Activated CD8-positive, alpha-beta T cell treated with anti-CD3 and anti-CD28 coated beads for 36 hours (primary cell): ENCODE data around the gene DNAH6. TPM values are rescaled to one million over a fixed set of nuclear protein-coding genes. Genes with fewer than 3 reads are reported as not detected.

ENCODE experiments used
- ATAC-seq: fragments of 200-7000 bp; cut with Tn5 transposase; one replicate; pipeline ENCODE4 v1.10.0; 2021; ENCODE audit warnings: mild to moderate bottlenecking, moderate library complexity
- CTCF ChIA-PET: fragments of 350-600 bp; sonication (Branson Sonifier 250); formaldehyde crosslinking; loops from one replicate; lab custom pipeline; 2021; ENCODE audit warnings: antibody characterized with exemption; lab: Charles Lee
- POLR2A ChIA-PET: fragments of 350-600 bp; sonication (Branson Sonifier 250); formaldehyde crosslinking; loops from one replicate; lab custom pipeline; 2021; ENCODE audit warnings: antibody characterized with exemption; lab: Charles Lee
- DNase-seq: peaks from one replicate; pipeline ENCODE4 v3.0.0-alpha.2; 2020
- H3K27ac Mint-ChIP-seq: one replicate; pipeline ENCODE4 v1.8.0; 2021; ENCODE audit warnings: mild to moderate bottlenecking, mixed read lengths
- H3K27me3 Mint-ChIP-seq: one replicate; pipeline ENCODE4 v1.8.0; 2021; ENCODE audit warnings: mixed read lengths
- H3K36me3 Mint-ChIP-seq: one replicate; pipeline ENCODE4 v1.8.0; 2021; ENCODE audit warnings: low read depth, mixed read lengths
- H3K4me1 Mint-ChIP-seq: one replicate; pipeline ENCODE4 v1.8.0; 2021; ENCODE audit warnings: low read depth, mixed read lengths
- H3K4me3 Mint-ChIP-seq: one replicate; pipeline ENCODE4 v1.8.0; 2021; ENCODE audit warnings: mild to moderate bottlenecking, moderate library complexity, mixed read lengths
- H3K9me3 Mint-ChIP-seq: one replicate; pipeline ENCODE4 v1.8.0; 2021; ENCODE audit warnings: mixed read lengths
- intact Hi-C: fragments of 100-400 bp; cut with micrococcal nuclease; formaldehyde crosslinking; loops from one replicate; pipeline ENCODE4 v1.10.0; 2022
- total RNA-seq, 2 experiments: library from RNA; stranded (reverse); gene quantifications; one replicate each; pipeline ENCODE4 v1.2.3, GENCODE V29; 2021
- TF ChIP-seq, protein P1 (sequence below): fragments of 200-600 bp; IDR thresholded peaks from one replicate; pipeline ENCODE4 v1.8.0; 2022; ENCODE audit warnings: antibody characterized with exemption, mild to moderate bottlenecking

The DNAH6 gene
- total RNA-seq, 2 experiments from 2014 or later: 0.90 to 1.3 TPM

DNA sequence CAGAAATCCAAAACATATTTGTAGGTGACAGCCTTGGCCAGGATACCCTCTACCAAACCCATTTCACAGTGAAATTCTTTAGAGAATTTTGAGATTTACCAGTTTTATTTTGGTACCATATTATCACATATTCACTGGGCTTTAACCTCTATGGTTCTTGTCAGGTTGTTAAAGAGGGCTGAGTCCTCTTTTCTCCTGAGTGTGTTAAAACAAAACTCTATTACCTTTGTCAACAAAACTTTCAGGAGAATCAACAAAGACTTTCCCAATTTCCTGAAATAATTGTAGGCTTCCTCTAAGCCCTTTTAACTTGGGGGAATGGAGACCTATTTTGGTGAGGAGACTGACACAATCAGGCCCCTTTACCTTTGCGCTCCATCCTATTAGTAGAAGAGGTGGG lies 209.4 kb downstream of the DNAH6 start:
- intact Hi-C loops: no loop called here
- Mint-ChIP-seq H3K27me3 (no peaks in the 10 kb centered on the region), H3K36me3 (no peaks in the 10 kb centered on the region), H3K4me3 (no peak overlapping the region), H3K27ac (no peak overlapping the region), H3K4me1 (peaks cover 21% of the 10 kb centered on the region), H3K9me3 (peaks cover 3% of the 10 kb centered on the region)
- POLR2A ChIA-PET: no interaction called here
- ATAC-seq (no peak), DNase-seq (no peak)
- CTCF ChIA-PET: interaction anchor here (1.0 kb wide), 1 partner anchor 16 kb away, joined by 4 read pairs; no protein-coding TSS in a partner anchor
- TF ChIP-seq, protein P1, sequence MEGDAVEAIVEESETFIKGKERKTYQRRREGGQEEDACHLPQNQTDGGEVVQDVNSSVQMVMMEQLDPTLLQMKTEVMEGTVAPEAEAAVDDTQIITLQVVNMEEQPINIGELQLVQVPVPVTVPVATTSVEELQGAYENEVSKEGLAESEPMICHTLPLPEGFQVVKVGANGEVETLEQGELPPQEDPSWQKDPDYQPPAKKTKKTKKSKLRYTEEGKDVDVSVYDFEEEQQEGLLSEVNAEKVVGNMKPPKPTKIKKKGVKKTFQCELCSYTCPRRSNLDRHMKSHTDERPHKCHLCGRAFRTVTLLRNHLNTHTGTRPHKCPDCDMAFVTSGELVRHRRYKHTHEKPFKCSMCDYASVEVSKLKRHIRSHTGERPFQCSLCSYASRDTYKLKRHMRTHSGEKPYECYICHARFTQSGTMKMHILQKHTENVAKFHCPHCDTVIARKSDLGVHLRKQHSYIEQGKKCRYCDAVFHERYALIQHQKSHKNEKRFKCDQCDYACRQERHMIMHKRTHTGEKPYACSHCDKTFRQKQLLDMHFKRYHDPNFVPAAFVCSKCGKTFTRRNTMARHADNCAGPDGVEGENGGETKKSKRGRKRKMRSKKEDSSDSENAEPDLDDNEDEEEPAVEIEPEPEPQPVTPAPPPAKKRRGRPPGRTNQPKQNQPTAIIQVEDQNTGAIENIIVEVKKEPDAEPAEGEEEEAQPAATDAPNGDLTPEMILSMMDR: no peak

DNA sequence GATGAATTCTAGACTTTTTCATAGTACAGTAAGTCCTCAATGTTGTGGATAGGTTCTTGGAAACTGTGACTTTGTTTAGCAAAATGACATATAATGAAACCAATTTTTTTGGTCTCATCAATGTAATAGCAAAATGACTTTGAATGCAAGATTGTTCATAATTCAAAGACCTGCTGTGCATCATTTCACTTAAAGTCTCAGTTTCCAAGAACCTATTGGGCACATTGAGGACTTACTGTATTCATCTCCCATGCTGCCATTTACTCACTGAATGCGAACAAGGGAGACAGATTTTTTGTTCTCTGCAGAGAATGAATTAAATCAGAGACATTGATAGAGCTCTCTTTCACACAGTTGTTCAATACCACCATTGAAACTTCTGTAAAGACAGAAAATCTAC lies 211.0 kb downstream of the DNAH6 start:
- POLR2A ChIA-PET: no interaction called here
- H3K27me3 Mint-ChIP-seq: no peaks in the 10 kb centered on the region
- intact Hi-C loops: no loop called here
- no peak overlapping the region for H3K27ac Mint-ChIP-seq
- H3K4me1 Mint-ChIP-seq: peaks cover 21% of the 10 kb centered on the region
- no peak for DNase-seq
- TF ChIP-seq, protein P1: no peak
- H3K4me3 Mint-ChIP-seq: no peak overlapping the region
- peaks cover 3% of the 10 kb centered on the region for H3K9me3 Mint-ChIP-seq
- no peak for ATAC-seq
- no peaks in the 10 kb centered on the region for H3K36me3 Mint-ChIP-seq
- CTCF ChIA-PET: interaction anchor here (1.4 kb wide), 1 partner anchor 14 kb away, joined by 5 read pairs; no protein-coding TSS in a partner anchor

DNA sequence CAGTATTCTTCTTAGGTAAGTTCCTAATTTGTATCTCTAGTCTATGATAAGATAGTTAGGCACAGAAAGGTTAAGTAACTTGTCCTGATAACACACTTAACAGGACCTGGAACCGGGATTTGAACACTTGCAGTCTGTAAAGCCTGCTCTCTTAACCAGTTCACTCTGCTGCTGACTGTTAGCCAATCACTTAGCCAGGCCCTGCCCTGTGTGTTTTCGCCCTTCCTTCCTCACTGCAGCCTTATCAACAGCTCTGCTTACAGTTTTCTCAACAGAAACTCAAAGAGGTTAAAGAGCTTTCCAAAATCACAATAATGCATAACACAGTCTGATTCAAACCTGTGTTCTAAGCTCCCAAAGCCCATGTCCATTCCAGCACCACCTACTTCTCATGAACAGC lies 212.9 kb downstream of the DNAH6 start:
- no peak for ATAC-seq
- peaks cover 16% of the 10 kb centered on the region for H3K4me1 Mint-ChIP-seq
- POLR2A ChIA-PET: interaction anchor here (1.5 kb wide), 1 partner anchor 117 kb away, joined by 3 read pairs; no protein-coding TSS in a partner anchor
- H3K36me3 Mint-ChIP-seq: no peaks in the 10 kb centered on the region
- intact Hi-C loops: no loop called here
- CTCF ChIA-PET: interaction anchor here (1.3 to 2.2 kb wide), 2 partner anchors 12 to 129 kb away, joined by 4 to 6 read pairs; no protein-coding TSS in a partner anchor
- TF ChIP-seq, protein P1: no peak
- peaks cover 3% of the 10 kb centered on the region for H3K9me3 Mint-ChIP-seq
- DNase-seq: no peak
- H3K4me3 Mint-ChIP-seq: no peak overlapping the region
- H3K27ac Mint-ChIP-seq: no peak overlapping the region
- H3K27me3 Mint-ChIP-seq: no peaks in the 10 kb centered on the region

DNA sequence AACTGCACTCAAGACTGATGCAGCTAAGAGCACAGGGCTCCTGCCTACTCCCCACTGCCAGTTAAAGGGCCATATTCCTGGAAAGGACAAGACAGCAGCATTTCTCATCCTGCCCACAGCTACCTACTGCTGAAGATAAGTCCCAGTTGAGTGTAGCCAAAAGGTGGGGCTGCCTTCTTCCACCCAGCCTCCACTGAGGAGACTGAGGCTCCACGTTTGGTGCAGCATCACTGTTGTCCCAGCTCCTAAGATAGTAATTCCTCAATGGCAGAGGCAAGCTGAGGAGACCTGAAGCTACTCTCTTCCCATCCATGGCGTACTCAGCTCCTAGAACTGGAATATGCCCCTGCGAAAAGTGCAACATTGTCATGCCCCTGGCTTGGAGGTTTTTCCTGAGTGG lies 214.9 kb downstream of the DNAH6 start:
- Mint-ChIP-seq H3K9me3 (peaks cover 3% of the 10 kb centered on the region), H3K27ac (no peak overlapping the region), H3K4me1 (peaks cover 14% of the 10 kb centered on the region), H3K36me3 (peaks cover 3% of the 10 kb centered on the region), H3K27me3 (no peaks in the 10 kb centered on the region), H3K4me3 (no peak overlapping the region)
- DNase-seq (no peak), ATAC-seq (no peak)
- ChIA-PET CTCF (interaction anchor here (0.7 to 2.8 kb wide), 2 partner anchors 10 to 130 kb away, joined by 3 to 12 read pairs; no protein-coding TSS in a partner anchor), POLR2A (interaction anchor here (0.8 kb wide), 1 partner anchor 51 kb away, joined by 3 read pairs; no protein-coding TSS in a partner anchor)
- intact Hi-C loops: no loop called here
- TF ChIP-seq, protein P1: no peak

DNA sequence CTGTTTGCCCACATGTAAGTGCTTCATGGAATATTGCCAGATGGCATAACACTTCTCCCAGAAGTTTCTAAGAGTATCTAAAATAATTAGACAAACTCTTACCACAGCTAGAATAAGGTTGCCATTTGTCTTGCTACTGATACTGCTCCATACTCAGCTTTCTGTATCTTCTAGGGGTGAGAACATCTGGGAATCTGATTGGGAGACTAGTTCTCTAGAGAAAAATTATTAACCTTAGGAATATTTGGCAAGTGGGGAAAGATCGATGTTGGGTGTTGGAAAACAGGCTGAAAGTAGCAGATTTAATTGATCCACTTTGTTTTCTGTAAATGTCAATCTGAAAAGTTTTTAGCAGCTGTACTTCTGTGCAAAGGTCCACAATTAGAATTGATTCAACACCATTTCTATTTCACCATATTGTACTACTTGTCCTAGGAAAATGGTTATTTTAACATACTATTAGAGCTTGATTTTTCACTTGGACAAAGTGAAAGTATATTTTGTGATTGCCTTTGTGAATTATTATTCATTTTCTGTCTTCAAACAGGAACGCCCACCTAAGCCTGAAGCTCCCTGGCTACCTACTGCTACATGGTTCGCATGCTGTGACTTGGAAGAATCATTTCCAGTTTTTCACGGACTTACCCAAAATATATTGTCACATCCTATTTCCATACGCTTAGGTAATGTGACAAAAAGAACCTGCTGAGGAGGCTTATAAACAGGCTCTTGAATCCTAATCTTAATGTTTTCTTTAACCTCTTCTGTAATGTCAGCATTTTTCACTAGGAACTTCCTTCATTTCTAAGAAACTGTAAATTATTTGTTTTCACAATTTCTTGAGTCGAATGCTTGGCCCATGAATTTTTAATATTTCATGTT lies 216.8 kb downstream of the DNAH6 start:
- H3K36me3 Mint-ChIP-seq: peaks cover 3% of the 10 kb centered on the region
- no peak overlapping the region for H3K27ac Mint-ChIP-seq
- CTCF ChIA-PET: interaction anchor here (1.2 to 2.8 kb wide), 2 partner anchors 8 to 13 kb away, joined by 4 to 12 read pairs; no protein-coding TSS in a partner anchor
- TF ChIP-seq, protein P1: no peak
- ATAC-seq (no peak), DNase-seq (no peak)
- H3K9me3 Mint-ChIP-seq: peaks cover 7% of the 10 kb centered on the region
- H3K4me3 Mint-ChIP-seq: no peak overlapping the region
- H3K4me1 Mint-ChIP-seq: peaks cover 14% of the 10 kb centered on the region
- intact Hi-C loops: no loop called here
- POLR2A ChIA-PET: no interaction called here
- H3K27me3 Mint-ChIP-seq: no peaks in the 10 kb centered on the region
